Stimulated activated CD8-positive, alpha-beta memory T cell treated with anti-CD3 and anti-CD28 coated beads, Interleukin-4, amount 100 ng/mL, for 48 hours (primary cell): Measurements from ENCODE around the gene PCCA.
A peak's percentile ranks its signal among the peaks of the same experiment; 100 is the strongest.
"Not testable (repeated sequence)": the region's sequence is repeated elsewhere in the genome, so short reads cannot be mapped to it uniquely, and the experiment has no call there.

Experiments used
- DNase-seq: peaks from one replicate; pipeline ENCODE4 v3.0.0-alpha.2; 2020

PCCA gene

DNA sequence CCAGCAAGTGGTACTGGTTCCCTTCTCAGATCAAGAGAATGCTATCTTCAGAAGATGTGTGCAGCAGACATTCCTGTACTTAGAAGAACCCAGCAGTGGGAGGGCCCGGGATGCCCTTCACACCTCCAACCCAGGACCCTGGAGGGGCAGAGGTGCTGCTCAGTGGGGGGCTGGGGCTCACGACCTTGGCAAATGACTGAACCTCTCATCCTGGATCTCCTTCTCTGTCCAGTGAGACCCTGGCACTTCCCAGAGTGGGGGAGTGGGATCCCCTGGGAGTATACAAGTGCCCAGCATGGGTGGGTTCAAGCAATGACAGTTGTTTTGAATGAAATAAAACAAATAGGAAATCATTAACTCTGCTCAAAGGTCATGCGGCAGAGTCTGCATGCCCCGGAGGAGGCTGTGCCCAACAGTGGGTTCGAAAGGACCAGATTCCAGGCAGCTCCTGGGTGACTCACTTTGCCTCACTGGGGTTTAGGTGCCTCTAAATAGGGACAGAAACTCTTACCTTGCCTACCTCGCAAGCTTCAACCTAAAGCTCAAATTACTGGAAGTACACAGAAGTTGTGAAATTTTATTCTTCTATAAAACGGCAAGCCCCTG, 472.8 kb downstream of the PCCA start:
- no peak for DNase-seq

DNA sequence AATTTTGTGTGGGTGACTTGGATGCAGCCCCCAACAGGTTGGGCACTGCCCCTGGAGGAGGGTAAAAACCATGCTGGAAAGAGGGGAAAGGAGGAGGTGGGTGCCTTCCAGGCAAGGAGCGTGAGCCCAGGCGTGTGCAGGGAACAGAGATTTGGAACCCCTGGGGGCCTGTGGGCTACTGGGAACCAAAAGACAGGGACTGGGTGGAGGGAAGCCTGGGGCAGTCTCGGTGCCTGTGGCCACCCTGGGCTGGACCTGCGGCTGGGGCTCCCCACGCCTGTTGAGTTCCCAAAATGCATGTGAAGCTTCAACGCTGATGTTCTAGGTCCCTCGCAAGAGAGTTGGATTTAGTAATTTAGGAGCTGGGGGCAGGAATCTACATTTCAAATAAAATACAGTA, 474.9 kb downstream of the PCCA start:
- no peak for DNase-seq

DNA sequence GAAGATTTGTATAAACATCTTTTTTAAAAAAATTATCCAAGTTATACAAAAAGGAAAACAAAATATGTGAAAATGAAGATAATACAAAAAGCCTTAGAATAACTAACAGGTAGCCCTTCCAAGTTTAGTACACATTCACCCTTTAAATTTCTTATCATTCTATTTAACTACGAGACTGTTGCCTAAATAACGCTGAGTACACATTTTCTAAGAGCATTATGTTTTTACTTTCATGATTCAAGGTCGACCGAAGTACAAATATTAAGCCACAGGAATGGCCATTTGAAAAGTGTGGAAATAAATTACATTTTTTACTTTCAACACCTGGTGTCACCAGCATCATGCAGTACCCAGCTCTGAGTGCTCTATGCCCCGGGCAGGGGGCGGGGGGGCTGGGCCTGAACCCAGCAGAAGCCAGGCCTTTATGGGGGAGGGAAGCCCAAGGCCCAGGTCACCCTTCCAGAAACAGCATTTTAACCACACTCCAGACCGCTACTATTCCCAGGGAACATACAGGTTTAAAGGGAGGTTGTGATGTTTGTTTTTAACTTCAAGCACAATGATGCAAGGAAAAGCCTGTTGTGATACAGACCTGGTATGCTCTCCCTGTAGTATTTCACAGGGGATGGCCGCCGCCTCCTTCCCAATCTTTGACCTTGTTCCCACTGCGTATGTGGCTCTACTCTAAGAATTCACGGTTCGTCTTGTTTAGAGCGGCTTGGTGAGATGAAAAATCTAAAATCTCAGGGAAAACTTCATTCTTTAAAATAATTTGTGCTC, 475.7 kb downstream of the PCCA start:
- DNase-seq = no peak

DNA sequence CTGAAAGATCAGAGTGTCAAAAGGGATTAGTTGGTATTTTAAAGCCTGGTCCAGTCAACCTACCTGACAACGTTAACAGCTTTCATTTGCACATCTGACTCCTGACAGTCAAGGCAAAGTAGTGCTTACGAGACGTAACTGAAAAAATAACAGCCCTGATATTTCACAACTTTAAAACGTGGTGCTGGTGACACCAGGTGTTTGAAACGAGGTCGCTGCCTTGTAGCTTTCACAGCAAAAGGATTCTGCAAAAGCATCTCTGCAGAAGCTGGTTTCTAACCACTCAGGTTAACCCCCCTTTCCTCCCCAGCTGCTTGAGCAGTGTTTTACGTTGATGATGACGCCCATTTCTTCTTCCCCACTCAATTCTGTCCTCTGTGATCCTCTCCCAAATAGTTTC, 476.4 kb downstream of the PCCA start:
- no peak for DNase-seq

DNA sequence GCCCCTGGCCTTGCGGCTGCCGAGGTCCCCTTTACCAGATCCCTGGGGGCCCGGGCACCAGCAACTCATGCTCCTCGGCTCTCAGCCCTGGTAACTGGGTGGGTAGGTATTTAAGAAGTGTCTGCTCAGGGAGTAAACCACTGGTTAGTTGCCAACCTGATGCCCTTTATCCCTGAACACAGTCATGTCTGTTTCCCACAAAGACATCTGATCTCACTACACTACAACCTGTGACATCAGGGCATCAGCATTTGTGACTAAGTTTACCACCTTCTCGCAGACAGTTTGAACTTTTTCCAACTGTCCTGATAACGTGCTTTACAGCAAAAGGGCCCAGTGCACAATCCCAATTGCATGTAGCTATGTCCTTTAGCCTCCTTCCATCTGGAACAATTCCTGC, 477.6 kb downstream of the PCCA start:
- DNase-seq = no peak

DNA sequence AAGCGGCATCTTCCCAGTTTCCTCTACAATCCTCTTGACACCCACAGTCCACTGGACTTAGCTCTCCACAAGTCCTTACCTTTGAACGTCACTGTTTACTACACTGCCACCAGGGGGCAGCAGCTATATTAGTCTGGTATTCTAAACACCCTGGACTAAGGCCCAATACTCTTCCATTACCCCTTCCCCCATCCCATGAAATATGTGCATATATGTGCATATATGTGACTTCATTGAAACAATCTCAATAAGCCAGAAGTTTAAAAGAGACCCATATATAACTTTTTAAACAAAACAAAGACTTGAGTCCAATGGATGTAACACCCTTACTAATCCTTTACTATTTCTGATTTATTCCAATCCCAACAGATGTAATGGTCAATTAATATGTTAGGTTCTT, 484.2 kb downstream of the PCCA start:
- DNase-seq = peak; percentile 86

- DNase-seq = not testable (repeated sequence)
Observed at GRCh38 chr13:100577239-100577638, 488.3 kb downstream of the PCCA start.
